Suppressor macrophage treated with lipopolysaccharide for 1 hour (primary cell): ENCODE measurements around the gene NDFIP1.
A peak's percentile ranks its signal among the peaks of the same experiment; 100 is the strongest.

Experiments
- DNase-seq, 3 donors: peaks; one replicate each; pipeline ENCODE4 v3.0.0-alpha.2; 2020 to 2022

NDFIP1 gene

GRCh38 chr5:142091922-142092321 lies 16.7 kb upstream of the NDFIP1 start:
- no peak for DNase-seq

- peak; percentile 84 to 90 (median 85) for DNase-seq
These were observed 13.5 kb upstream of the NDFIP1 start for GRCh38 chr5:142095035-142095434.

- peak; percentile 46 to 56 (median 51) for DNase-seq
These were observed 12.8 kb upstream of the NDFIP1 start for GRCh38 chr5:142095651-142096330.

- no peak for DNase-seq
These were observed 12.2 kb upstream of the NDFIP1 start for GRCh38 chr5:142096382-142096781.

GRCh38 chr5:142097681-142098080 lies 10.9 kb upstream of the NDFIP1 start:
- no peak for DNase-seq

GRCh38 chr5:142098275-142098674 lies 10.3 kb upstream of the NDFIP1 start:
- no peak for DNase-seq

- DNase-seq, result peak; percentile 28 to 40 (median 29)
These were observed 9.6 kb upstream of the NDFIP1 start for GRCh38 chr5:142098931-142099330.

GRCh38 chr5:142100307-142100706 lies 8.3 kb upstream of the NDFIP1 start:
- DNase-seq, result no peak

GRCh38 chr5:142102980-142103740 lies 5.4 kb upstream of the NDFIP1 start:
- no peak for DNase-seq

- DNase-seq, result no peak
These were observed 4.1 kb upstream of the NDFIP1 start for GRCh38 chr5:142104491-142104890.

- DNase-seq, result no peak
These were observed 2.5 kb upstream of the NDFIP1 start for GRCh38 chr5:142106061-142106460.

- no peak for DNase-seq
These were observed 1.4 kb upstream of the NDFIP1 start for GRCh38 chr5:142107036-142107735.

- no peak for DNase-seq
These were observed 695 bp upstream of the NDFIP1 start for GRCh38 chr5:142107736-142108431.

GRCh38 chr5:142109331-142110045 lies 909 bp downstream of the NDFIP1 start:
- DNase-seq, result peak in 1 of 3 donors; percentile 35

- peak; percentile 54 to 73 (median 70) for DNase-seq
These were observed 1.5 kb downstream of the NDFIP1 start for GRCh38 chr5:142110046-142110531.

GRCh38 chr5:142110988-142111687 lies 2.6 kb downstream of the NDFIP1 start:
- DNase-seq, result no peak

GRCh38 chr5:142114687-142115086 lies 6.1 kb downstream of the NDFIP1 start:
- no peak for DNase-seq

- DNase-seq, result no peak
These were observed 7.5 kb downstream of the NDFIP1 start for GRCh38 chr5:142115937-142116614.

GRCh38 chr5:142117579-142118151 lies 9.1 kb downstream of the NDFIP1 start:
- no peak for DNase-seq

- no peak for DNase-seq
These were observed 9.6 kb downstream of the NDFIP1 start for GRCh38 chr5:142118155-142118686.
